ENCODE data around the gene WDR19. TPM values are rescaled to one million over a fixed set of nuclear protein-coding genes. Genes with fewer than 3 reads are reported as not detected.

WDR19 gene
- total and polyA plus RNA-seq, 2 donors (not counting 3 experiments of a cell fraction or from before 2014, with no cell fraction given), result 27.1 to 28.2 TPM

- no peak overlapping the region for H3K4me3 ChIP-seq (replicated peaks in 1 of 3; ENCODE audit: insufficient read depth in 1 of 3, low read depth in 1 of 3, low read length in 3 of 3)
- dilution Hi-C loops (cut with MboI; ENCODE audit: extremely low pct_ligation_motif_present, low sequenced_read_pairs) (no loop called here), intact Hi-C loops (cut with micrococcal nuclease) (no loop called here)
- no peaks in the 10 kb centered on the region for H3K27me3 ChIP-seq (ENCODE audit: control insufficient read depth in 2 of 2, insufficient read depth in 2 of 2, low read length in 2 of 2)
- FAIRE-seq (no peak), DNase-seq (ENCODE audit: low read depth, low spot score) (no peak)
- H3K9me3 ChIP-seq (replicated peaks; ENCODE audit: control insufficient read depth, insufficient read depth, low read length), result no peaks in the 10 kb centered on the region
- no peak overlapping the region for H3K4me2 ChIP-seq (ENCODE audit: insufficient read depth, low read length)
- H3K27ac ChIP-seq (ENCODE audit: insufficient read depth, low read depth, low read length), result no peak overlapping the region
- CTCF ChIA-PET, result interaction anchor here (1.3 kb wide), 1 partner anchor 204 kb away, joined by 3 read pairs; no protein-coding TSS in a partner anchor
- H2AFZ ChIP-seq (ENCODE audit: low read depth, low read length), result no peak overlapping the region
- TF ChIP-seq FOS (IDR thresholded peaks at IDR 0.05; ENCODE audit: borderline replicate concordance, insufficient read depth, low read length) (no peak), MAX (IDR thresholded peaks at IDR 0.05; ENCODE audit: insufficient read depth, insufficient read length) (no peak), CTCF (IDR thresholded peaks at IDR 0.05; ENCODE audit: extremely low read depth in 1 of 2, insufficient read depth in 1 of 2, low read depth in 1 of 2, low read length in 2 of 2) (no peak), JUN (IDR thresholded peaks at IDR 0.05; ENCODE audit: borderline replicate concordance, insufficient read depth, insufficient read length, low read depth) (no peak), EZH2 (IDR thresholded peaks at IDR 0.05; ENCODE audit: borderline replicate concordance, low read depth, low read length, severe bottlenecking) (no peak), MYC (IDR thresholded peaks at IDR 0.05; ENCODE audit: low read depth, low read length) (no peak), GATA2 (IDR thresholded peaks at IDR 0.05; ENCODE audit: insufficient read depth, insufficient read length, low read depth, low read length) (no peak), POLR2AphosphoS5 (IDR thresholded peaks at IDR 0.05; ENCODE audit: insufficient read depth, low read depth, low read length) (no peak), POLR2A (IDR thresholded peaks at IDR 0.05; ENCODE audit: low read depth, low read length) (no peak)
- no peak overlapping the region for H3K9ac ChIP-seq (replicated peaks; ENCODE audit: extremely low read depth, insufficient read depth, low read length)
- H3K36me3 ChIP-seq (ENCODE audit: control insufficient read depth in 2 of 2, extremely low read depth in 1 of 2, insufficient read depth in 2 of 2, low read length in 2 of 2), result peaks cover 0 to 2% of the 10 kb centered on the region in 2 experiments
- no TSS peak for BruUV-seq (replicated peaks)
- H3K9me1 ChIP-seq (replicated peaks; ENCODE audit: control insufficient read depth, extremely low read depth, insufficient read depth, low read length), result no peaks in the 10 kb centered on the region
- POLR2A ChIA-PET, result no interaction called here
- no peaks in the 10 kb centered on the region for H3K4me1 ChIP-seq (ENCODE audit: control insufficient read depth, extremely low read depth, insufficient read depth, low read length)
- H4K20me1 ChIP-seq (replicated peaks; ENCODE audit: control insufficient read depth, extremely low read depth, insufficient read depth, low read length), result no peaks in the 10 kb centered on the region
- no peaks in the 10 kb centered on the region for H3K79me2 ChIP-seq (ENCODE audit: control insufficient read depth, insufficient read depth, low read length)
These were observed 46.0 kb downstream of the WDR19 start for GRCh38 chr4:39228377-39228776.

Measured in endothelial cell of umbilical vein (primary cell).